HG03439 (cell line): ENCODE measurements around the gene ZNF580.

Experiments
- ATAC-seq: cut with Tn5 transposase; IDR thresholded peaks from one replicate; pipeline ENCODE4 v1.9.1; 2021; ENCODE audit warnings: mild to moderate bottlenecking, moderate library complexity; ENCODE audit not compliant: unreplicated experiment

The ZNF580 gene

DNA sequence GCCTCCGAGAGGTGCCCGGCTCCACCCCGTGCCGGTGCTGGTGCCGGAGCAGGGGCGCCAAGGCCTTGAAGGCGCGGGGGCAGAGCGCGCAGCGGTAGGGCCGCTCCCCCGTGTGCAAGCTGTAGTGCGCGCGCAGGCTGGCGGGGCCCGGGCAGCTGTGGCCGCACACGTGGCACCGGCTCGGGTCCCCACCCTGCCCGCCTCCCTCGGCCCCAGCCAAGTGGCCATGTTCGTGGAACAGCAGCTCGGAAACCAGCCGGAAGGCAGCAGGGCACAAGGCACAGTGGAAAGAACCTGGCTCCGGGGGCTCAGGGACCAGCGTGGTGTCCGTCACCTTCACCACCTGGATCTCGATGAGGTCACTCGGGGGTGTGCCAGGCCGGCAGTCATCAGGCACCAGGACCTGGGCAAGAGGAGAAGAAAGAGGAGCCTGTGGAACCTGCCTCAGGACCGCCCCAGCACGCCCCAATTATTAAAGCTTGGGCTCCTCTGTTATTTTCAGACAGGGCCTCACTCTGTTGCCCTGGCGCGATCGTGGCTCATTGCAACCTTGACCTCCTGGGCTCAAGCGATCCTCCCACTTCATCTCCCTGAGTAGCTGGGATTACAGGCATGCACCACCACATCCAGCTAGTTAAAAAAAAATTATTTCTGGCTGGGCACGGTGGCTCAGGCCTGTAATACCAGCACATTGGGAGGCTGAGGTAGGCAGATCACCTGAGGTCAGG is 18.4 kb upstream of the ZNF580 start:
- no peak for ATAC-seq

DNA sequence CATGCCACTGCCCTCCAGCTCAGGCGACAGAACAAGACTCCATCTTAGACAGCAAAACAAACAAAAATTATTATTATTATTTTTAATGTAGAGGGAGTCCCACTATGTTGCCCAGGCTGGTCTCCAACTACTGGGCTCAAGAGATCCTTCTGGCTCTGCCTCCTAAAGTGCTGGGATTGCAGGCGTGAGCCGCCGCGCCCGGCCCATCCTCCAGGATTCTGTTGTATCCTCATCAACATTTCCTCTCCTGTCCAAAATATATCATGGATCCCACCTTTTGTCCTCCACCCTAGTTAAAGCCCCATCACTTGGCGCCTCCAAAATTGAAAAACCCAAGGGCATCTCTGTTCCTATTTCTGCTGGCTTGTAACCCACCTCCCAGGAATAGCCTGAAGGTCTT is 17.7 kb upstream of the ZNF580 start:
- ATAC-seq = no peak

DNA sequence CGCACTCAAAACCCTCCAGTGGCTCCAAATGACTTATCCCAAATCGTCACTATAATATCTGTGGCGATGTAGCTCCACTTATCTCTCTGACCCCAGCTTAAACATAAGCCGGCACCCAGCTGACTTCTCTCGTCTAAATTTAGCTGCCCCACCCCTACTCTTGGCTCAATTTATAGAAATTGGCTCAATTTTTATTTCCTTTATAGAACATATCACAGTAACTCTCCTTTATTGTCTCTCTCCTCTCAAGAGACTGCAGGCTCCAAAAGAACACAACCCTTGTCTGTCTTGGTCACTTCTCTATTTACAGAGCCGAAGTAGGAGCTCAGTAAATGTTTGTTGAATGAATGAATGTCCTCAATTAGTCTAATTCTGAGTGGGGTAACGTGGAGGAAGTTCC is 17.2 kb upstream of the ZNF580 start:
- ATAC-seq = no peak

- peak; percentile 47 for ATAC-seq
These were observed 16.4 kb upstream of the ZNF580 start, which contains the start of gene ZNF784 for GRCh38 chr19:55624109-55625003. Gene ZNF784 (minus strand): TSS chr19:55624566. CDS start chr19:55624561, 5 bp downstream.

DNA sequence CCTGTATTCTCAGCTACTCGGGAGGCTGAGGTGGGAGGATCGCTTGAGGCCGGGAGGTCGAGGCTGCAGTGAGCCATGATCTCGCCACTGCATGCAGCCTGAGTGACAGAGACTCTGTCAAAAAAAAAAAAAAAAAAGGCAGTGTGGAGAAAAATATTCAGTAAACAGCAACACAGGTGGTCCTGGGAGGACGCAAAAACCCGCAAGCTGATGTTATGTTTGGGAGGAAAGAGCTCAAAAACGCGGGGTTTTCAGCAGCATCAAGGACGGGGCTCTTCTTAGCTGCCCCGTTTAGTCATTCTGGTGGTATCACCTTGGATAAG is 15.8 kb upstream of the ZNF580 start:
- no peak for ATAC-seq

- no peak for ATAC-seq
These were observed 14.5 kb upstream of the ZNF580 start for GRCh38 chr19:55626350-55626749.

GRCh38 chr19:55632463-55632834 is 8.4 kb upstream of the ZNF580 start:
- no peak for ATAC-seq

DNA sequence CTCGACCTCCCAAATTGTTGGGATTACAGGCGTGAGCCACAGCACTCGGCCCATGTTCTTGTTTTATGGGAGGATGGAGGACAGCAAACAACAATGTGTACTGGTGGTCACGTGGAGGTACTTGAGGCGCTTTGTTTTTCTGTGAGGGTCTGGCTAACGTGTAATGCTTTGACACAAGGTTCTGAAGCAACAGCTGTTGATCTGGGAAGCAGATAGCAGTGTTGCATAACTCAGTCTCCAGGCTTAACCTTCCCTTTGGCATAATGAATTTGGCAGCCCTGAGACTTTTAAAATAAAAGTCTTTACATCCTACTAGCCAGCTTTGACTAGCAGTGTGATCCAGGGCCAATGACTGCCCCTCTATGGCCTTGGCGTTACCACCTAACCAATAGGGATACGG is 6.9 kb upstream of the ZNF580 start:
- no peak for ATAC-seq

GRCh38 chr19:55635334-55635717 is 5.5 kb upstream of the ZNF580 start:
- ATAC-seq = no peak

GRCh38 chr19:55635856-55636440 is 4.9 kb upstream of the ZNF580 start:
- ATAC-seq = no peak

DNA sequence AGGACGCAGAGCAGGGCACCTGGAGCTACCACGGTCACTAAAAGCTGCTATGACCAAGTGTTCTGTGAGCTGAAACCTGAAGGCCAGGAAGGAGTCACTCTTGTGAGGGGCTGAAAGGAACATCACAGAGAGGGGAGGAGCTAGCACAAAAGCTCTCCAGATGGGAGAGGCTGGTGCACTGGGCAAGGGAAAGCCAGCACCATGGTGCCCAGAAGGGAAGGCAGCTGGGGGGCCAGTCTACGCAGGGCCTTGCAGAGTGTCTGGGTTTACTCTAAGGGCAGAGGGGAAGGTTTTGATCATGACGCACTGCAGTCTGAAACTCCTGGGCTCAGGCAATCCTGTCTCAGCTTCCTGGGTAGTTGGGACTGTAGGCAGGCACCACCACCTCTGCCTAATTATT is 4.1 kb upstream of the ZNF580 start:
- no peak for ATAC-seq

GRCh38 chr19:55637534-55637933 is 3.3 kb upstream of the ZNF580 start:
- no peak for ATAC-seq

GRCh38 chr19:55638864-55639359 is 1.9 kb upstream of the ZNF580 start:
- no peak for ATAC-seq

DNA sequence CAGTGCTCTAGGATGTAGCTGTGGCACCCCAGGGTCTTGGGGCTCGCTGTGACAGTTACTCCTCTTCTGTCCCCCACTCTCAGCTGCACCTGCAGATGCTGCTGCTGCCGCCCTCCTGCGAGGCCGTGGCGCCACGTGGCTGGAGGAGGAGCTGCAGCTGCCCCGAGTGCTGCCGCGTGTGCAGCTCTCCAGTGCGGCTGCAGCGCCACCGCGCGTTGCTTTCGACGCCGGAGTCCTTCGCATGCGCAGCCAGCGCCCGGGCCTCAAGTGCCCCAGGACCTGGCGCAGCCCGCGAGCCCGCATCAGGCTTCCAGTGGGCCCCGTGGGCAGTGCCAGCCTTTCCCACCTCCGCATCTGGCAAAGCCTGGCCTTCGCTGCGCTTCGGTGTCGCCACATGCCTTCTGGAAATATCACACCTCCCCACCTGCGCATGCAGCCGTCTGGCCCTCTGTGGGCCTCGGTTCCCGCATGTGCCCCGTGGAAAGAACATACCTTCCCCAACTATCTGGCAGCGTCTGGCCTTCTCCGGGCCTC is 692 bp upstream of the ZNF580 start:
- ATAC-seq = no peak

- no peak for ATAC-seq
These were observed 787 bp downstream of the ZNF580 start for GRCh38 chr19:55641426-55642152.

- ATAC-seq = no peak
These were observed 1.6 kb downstream of the ZNF580 start for GRCh38 chr19:55642153-55643002.

DNA sequence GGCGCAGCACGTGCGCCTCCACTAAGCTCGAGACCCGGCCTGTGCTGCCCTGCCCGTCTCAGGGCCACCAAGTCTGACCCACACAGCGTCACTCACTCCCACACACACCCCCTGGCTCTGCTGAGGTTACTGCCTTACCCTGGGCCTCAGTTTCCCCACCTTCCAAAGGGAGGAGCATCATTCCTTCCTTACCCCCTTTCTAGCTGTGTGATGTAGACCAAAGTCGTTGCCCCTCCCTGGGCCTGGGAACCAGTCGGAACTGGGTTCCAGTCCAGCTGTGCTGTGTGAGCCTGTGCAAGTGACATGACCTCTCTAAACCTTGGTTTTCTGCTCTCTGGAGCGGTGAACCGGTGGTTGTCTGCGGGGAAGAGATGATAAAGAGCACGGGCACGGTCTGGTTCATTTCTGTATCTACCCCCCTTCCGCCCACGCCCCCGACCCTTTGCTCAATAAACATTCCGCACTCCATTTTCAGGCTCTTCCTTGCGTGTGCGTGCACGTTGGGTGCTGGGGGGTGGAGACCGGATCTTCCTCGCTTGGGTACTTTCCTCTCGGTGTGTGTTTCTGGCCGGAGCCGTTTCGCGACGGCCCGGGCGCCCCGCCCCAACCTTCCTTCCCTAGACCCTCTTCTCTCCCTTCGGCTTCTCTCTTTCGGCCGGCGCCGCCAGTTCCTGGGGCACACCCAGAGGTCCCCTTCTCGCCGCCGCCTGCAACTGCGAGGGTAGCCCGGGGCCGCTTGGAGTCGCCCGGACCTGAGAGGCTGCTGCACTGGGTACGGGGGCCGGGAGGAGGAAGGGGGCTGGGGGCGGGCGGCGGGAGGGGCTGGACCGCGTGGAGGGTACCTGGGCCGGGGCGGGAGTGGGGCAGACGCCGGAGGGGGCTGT is 2.4 kb downstream of the ZNF580 start, which contains the start of gene ZNF581:
ZNF581 (plus strand) TSS at position 647 of the 884 bp plus-strand sequence. CDS start 923 bp downstream, outside the sequence.
- peak; percentile 27 for ATAC-seq

DNA sequence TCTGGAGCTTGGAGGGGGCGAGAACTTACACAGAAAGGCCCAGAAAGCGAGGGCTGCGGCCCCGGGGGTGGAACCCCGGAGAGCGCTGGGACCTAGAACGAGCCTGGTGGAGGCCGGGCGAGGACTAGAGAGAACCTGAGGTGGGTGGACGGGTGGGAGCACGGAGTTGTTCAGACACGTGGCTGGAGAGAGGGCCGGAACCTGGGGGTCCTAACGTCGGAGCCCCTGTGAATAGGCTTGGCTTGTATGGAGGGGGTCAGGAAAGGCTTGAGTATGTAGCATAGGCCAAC is 3.0 kb downstream of the ZNF580 start:
- ATAC-seq = no peak
